HS-27A (cell line): ENCODE results near the gene RSF1.
"Not testable (repeated sequence)": the region's sequence is repeated elsewhere in the genome, so short reads cannot be mapped to it uniquely, and the experiment has no call there.

Experiments
- DNase-seq: peaks from one replicate; pipeline ENCODE4 v3.0.0-alpha.2; 2012; ENCODE audit warnings: low read depth, missing footprints

Gene RSF1

GRCh38 chr11:77820565-77821348, at the start of gene RSF1, which contains the start of gene AAMDC:
Gene RSF1 (minus strand): TSS chr11:77820722. CDS start chr11:77820714, 8 bp downstream.
Gene AAMDC (plus strand): TSS chr11:77821144. CDS start chr11:77842497, 21,353 bp downstream.
- peak; percentile 97 for DNase-seq

DNA sequence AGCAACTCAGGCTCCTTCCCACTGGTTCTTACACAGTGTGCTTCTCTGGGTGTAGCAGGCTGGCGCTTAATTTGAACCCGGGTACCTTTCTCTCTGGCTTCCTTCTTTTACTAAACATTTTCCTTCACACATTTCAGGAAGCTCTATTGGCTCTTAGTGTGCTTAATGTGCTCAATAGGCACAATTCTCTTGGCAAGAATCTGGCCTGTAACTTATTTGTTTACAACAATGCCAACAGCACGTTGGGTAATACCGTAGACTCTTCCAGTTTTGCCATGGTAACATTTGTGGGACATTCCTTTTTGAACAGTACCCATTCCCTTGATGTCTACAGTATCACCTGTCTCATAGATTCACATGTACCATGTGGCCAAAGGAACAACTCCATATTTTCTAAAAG, 48.2 kb upstream of the RSF1 start:
- DNase-seq, result no peak

- DNase-seq, result no peak
These were observed 45.8 kb upstream of the RSF1 start for GRCh38 chr11:77866336-77866735.

DNA sequence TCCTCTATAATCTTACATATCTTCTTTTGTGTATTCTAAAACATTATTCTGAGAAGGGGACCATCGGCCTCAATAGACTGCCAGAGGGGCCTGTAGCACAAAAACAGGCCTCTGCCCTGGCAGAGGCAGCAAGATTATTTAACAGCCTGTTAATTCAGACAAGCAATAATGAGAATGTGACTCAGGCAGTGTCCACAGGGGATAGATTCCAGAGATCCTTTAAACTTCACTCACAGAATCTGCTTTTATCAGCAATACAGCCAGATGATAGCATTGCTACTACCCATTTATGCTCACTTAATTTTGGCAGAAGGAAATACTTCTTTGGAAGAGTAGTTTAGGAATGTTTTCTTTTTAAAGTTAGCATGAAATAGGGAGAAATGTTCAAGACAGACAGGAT, 45.3 kb upstream of the RSF1 start:
- DNase-seq, result no peak

GRCh38 chr11:77861444-77861843, 40.9 kb upstream of the RSF1 start:
- DNase-seq, result not testable (repeated sequence)

- not testable (repeated sequence) for DNase-seq
These were observed 37.5 kb upstream of the RSF1 start for GRCh38 chr11:77857906-77858457.

DNA sequence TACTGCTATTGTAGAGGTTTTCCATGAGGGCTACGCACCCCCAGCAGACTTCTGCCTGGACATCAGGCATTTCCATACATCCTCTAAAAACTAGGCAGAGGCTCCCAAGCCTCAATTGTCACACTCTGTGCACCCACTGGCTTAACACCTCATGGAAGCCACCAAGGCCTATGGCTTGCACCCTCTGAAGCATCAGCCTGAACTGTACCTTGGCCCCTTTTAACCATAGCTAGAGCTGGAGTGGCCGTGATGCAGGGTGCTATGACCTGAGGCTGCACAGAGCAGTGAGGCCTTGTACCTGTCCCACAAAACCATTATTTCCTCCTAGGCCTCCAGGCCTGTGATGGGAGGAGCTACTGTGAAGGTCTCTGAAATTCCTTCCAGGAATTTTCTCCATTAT, 34.3 kb upstream of the RSF1 start:
- DNase-seq, result no peak

- no peak for DNase-seq
These were observed 31.0 kb upstream of the RSF1 start for GRCh38 chr11:77851503-77851902.

GRCh38 chr11:77843700-77844099, 23.2 kb upstream of the RSF1 start:
- not testable (repeated sequence) for DNase-seq

DNA sequence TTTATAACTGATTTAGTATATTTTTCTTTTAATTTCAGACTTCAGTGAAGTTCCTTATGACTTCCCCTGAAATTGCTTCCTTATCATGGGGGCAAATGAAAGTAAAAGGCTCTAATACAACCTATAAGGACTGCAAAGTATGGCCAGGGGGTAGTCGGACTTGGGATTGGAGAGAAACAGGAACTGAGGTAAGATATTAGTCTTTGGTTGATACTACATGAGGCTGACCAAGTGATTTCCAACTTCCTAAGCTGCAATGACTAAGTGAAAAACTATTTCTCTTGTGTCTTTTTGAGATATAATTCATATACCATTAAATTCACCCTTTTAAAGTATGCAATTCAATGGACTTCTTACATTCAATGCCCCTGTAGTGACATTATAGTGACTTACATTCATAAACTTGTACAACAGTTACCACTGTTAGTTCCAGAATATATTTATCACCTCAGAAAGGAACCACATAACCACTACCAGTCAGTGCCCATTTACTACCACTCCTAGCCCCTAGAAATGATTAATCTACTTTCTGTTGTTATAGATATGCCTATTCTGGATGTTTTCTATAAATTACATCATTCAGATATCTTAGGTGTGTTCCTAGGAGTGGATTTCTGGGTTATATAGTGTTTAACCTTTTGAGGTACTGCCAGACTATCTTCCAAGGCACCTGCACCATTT, 22.1 kb upstream of the RSF1 start:
- DNase-seq, result no peak

DNA sequence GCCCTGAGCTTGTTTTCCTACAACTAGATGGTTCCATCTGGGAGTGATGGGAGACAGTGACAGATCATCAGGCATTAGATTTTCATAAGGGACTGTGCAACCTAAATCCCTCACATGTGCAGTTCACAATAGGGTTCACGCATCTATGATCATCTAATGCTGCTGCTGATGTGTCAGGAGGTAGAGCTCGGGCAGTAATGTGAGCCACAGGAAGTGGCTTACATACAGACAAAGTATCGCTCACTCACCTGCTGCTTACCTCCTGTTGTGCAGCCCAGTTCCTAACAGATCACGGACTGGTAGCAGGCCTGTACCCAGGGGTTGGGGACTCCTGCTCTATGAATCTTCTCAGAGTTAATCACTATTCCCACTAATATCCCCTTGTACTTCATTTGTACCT, 12.8 kb upstream of the RSF1 start:
- DNase-seq, result no peak

DNA sequence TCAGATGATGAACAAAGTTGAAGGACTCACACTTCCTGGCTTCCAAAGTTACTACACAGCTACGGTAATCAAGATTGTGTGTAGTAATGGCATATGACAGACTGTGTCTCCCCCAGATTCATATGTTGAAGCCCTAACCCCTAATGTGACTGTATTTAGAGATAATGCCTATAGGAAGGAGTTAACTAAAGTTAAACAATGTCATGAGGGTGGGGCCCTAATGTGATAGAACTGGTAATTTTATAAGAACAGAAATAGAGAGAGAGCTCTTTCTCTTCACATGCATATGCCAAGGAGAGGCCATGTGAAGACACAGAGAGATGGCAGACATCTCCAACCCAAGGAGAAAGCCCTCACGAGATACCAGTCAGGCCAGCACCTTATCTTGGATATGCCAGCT, 8.4 kb upstream of the RSF1 start:
- DNase-seq, result no peak

- no peak for DNase-seq
These were observed 3.3 kb upstream of the RSF1 start for GRCh38 chr11:77823775-77824174.

- DNase-seq, result not testable (repeated sequence)
These were observed 1.6 kb upstream of the RSF1 start for GRCh38 chr11:77822126-77822525.

DNA sequence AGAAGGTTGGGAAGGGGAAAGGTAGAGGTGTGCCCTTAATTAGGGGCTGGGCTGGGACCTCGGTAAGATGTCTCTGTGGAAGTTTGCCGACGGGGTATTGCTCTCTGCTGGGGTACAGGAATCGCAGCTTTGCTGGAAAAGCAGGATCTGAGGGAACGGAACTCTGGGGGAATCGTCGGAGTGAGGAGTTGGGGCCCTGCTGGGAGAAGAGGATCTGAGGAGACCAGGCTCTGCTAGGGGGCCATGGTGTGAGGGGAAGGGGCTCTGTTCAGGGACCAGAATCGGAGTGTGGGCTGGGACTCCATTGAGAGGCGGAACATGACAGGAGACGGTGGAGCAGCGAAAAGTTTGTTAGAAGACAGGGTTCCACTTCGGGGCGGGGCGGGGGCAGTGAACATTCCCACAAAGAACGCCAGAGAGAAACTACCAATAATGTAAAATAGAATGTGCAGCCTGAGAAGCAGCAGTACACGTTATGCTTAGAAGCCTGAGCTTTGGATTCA, 878 bp upstream of the RSF1 start:
- DNase-seq, result peak; percentile 7

DNA sequence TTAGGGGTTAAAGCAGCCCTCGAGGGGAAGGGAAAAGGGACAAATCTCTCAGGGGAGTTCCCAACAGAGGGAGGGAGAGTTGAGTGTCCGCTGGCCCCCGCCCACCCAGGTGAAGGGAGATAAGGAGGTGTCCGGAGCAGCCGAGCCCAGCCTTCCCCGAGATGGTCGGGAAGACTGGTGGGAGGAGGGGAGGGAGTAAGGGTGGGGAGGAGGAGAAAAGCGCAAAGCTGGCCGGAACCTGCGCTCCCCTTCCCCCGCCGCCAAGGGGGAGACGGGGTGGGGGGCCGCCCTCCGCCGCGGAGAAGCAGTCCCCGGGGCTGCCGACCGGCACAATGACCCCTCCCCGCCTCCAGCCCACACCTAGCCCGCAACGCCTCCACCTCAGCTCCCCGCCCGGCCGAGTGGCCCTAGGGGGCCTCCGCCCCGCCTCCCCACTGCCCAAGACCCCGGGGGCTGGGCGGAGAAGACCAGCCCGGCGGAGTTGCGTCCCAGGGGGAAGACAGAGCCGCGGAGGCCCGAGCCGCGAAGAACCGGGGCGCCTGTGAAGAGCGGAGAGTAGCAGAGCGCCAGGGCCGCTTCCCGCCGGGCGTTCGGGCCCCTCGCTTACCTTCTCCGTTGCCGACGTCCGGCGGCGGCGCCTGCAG, 479 bp downstream of the RSF1 start:
- peak; percentile 15 for DNase-seq

DNA sequence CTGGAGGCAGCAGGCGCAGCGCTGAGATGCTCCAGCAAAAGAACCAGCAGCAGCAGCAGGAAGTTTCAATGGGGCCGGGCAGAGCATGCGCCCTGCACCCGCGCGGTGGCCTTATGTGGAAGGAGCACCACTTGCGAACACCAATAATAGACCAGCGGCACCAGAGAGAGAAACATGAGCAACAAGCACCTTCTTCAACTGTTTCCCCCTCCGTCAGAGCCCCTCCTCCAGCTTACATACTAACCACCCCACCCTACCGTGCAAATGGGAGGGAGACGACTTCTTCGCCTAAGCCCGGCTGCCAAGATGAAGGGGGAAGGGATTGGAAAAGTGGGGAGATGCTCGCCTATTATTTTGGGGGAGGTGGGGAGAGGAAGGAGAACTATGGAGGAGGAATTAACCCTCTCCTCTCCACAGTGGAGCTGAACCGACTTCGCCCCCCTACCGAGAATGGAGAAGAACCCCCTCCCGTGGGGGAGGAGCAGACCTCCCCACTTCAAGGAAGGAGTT, 1.1 kb downstream of the RSF1 start:
- peak; percentile 62 for DNase-seq

GRCh38 chr11:77815459-77815858, 5.1 kb downstream of the RSF1 start:
- DNase-seq, result no peak

- no peak for DNase-seq
These were observed 5.7 kb downstream of the RSF1 start for GRCh38 chr11:77814848-77815247.

- DNase-seq, result no peak
These were observed 7.3 kb downstream of the RSF1 start for GRCh38 chr11:77813256-77813655.

- DNase-seq, result no peak
These were observed 13.5 kb downstream of the RSF1 start for GRCh38 chr11:77806993-77807392.

GRCh38 chr11:77806415-77806814, 14.1 kb downstream of the RSF1 start:
- no peak for DNase-seq
